DOHH2 (cell line): ENCODE results near the gene FTCD.

Experiments
- H3F3A ChIP-seq: fragments of 200-600 bp; sonication (generic), shearing (Covaris generic); 2 replicates; pipeline ENCODE4 v1.6.0; 2016; ENCODE audit warnings: antibody characterized with exemption, mild to moderate bottlenecking; ENCODE audit not compliant: control insufficient read depth, insufficient read depth
- H3K27ac ChIP-seq: fragments of 200-600 bp; sonication (generic); 2 replicates; pipeline ENCODE4 v1.5.1; 2014; ENCODE audit warnings: low read depth, mild to moderate bottlenecking, low read length, moderate library complexity
- H3K27me3 ChIP-seq: fragments of 200-600 bp; sonication (generic); 2 replicates; pipeline ENCODE4 v1.6.1; 2014; ENCODE audit warnings: mild to moderate bottlenecking, low read length, mixed read lengths; ENCODE audit not compliant: control insufficient read depth
- H3K36me3 ChIP-seq: fragments of 200-600 bp; sonication (generic); 2 replicates; pipeline ENCODE4 v1.6.1; 2014; ENCODE audit warnings: mild to moderate bottlenecking, low read length, moderate library complexity, mixed read lengths; ENCODE audit not compliant: control insufficient read depth
- H3K4me1 ChIP-seq: fragments of 200-600 bp; sonication (generic); 2 replicates; pipeline ENCODE4 v1.6.1; 2014; ENCODE audit warnings: mild to moderate bottlenecking, low read length, mixed read lengths; ENCODE audit not compliant: control insufficient read depth
- H3K4me2 ChIP-seq: fragments of 200-600 bp; sonication (generic); 2 replicates; pipeline ENCODE4 v1.6.0; 2014; ENCODE audit warnings: mild to moderate bottlenecking, low read length, moderate library complexity
- H3K4me3 ChIP-seq: fragments of 200-600 bp; sonication (generic); 2 replicates; pipeline ENCODE4 v1.5.1; 2014; ENCODE audit warnings: mild to moderate bottlenecking, low read length, mixed read lengths
- H3K79me2 ChIP-seq: fragments of 200-600 bp; sonication (generic); 2 replicates; pipeline ENCODE4 v1.6.1; 2014; ENCODE audit warnings: mild to moderate bottlenecking, low read length, mixed read lengths; ENCODE audit not compliant: control insufficient read depth
- H3K9me2 ChIP-seq: fragments of 200-600 bp; sonication (generic); replicated peaks from 2 replicates; pipeline ENCODE4 v1.6.1; 2014; ENCODE audit warnings: mild to moderate bottlenecking, low read length, mixed read lengths; ENCODE audit not compliant: control insufficient read depth
- H3K9me3 ChIP-seq: fragments of 200-600 bp; sonication (generic); 2 replicates; pipeline ENCODE4 v1.6.1; 2014; ENCODE audit warnings: antibody characterized with exemption, low read length, mixed read lengths; ENCODE audit not compliant: control insufficient read depth, insufficient read depth
- H4K20me1 ChIP-seq: fragments of 200-600 bp; sonication (generic); 2 replicates; pipeline ENCODE4 v1.6.0; 2014; ENCODE audit warnings: low read depth, mild to moderate bottlenecking, antibody characterized with exemption, low read length, moderate library complexity; ENCODE audit not compliant: control insufficient read depth, insufficient read depth
- CTCF ChIP-seq: fragments of 200-600 bp; sonication (generic); IDR thresholded peaks from one replicate; pipeline ENCODE4 v1.5.1; 2014; ENCODE audit warnings: antibody characterized with exemption, mild to moderate bottlenecking, low read depth, low read length; ENCODE audit not compliant: poor library complexity, severe bottlenecking
- EZH2phosphoT487 ChIP-seq: fragments of 200-600 bp; sonication (generic); IDR thresholded peaks from 2 replicates; pipeline ENCODE4 v1.6.1; 2017; ENCODE audit warnings: borderline replicate concordance, mild to moderate bottlenecking, antibody characterized with exemption, low read length, moderate library complexity, mixed read lengths

Gene FTCD

GRCh38 chr21:46131838-46132651 is 23.3 kb downstream of the FTCD start:
- Histone ChIP-seq H3K27me3 (no peaks in the 10 kb centered on the region), H4K20me1 (no peaks in the 10 kb centered on the region), H3K9me2 (no peaks in the 10 kb centered on the region), H3K27ac (no peak overlapping the region), H3K4me2 (no peak overlapping the region), H3F3A (no peaks in the 10 kb centered on the region), H3K9me3 (peaks cover 3% of the 10 kb centered on the region; the same call in 1 of the 2 replicates), H3K79me2 (no peaks in the 10 kb centered on the region), H3K4me1 (no peaks in the 10 kb centered on the region), H3K36me3 (no peaks in the 10 kb centered on the region), H3K4me3 (no peak overlapping the region)
- TF ChIP-seq CTCF (no peak), EZH2phosphoT487 (no peak)

GRCh38 chr21:46131588-46131837 is 23.9 kb downstream of the FTCD start:
- Histone ChIP-seq H3K36me3 (no peaks in the 10 kb centered on the region), H3K9me2 (no peaks in the 10 kb centered on the region), H3K4me1 (no peaks in the 10 kb centered on the region), H3K4me3 (no peak overlapping the region), H3K9me3 (peaks cover 3% of the 10 kb centered on the region; the same call in 1 of the 2 replicates), H3K79me2 (no peaks in the 10 kb centered on the region), H3K4me2 (no peak overlapping the region), H3F3A (no peaks in the 10 kb centered on the region), H3K27me3 (no peaks in the 10 kb centered on the region), H3K27ac (no peak overlapping the region), H4K20me1 (no peaks in the 10 kb centered on the region)
- no peak for TF ChIP-seq EZH2phosphoT487
- TF ChIP-seq CTCF, result no peak

- no peaks in the 10 kb centered on the region for H3K36me3 ChIP-seq
- no peak overlapping the region for H3K4me3 ChIP-seq
- H3K27ac ChIP-seq, result no peak overlapping the region
- no peaks in the 10 kb centered on the region for H3K27me3 ChIP-seq
- H3K4me2 ChIP-seq, result no peak overlapping the region
- no peaks in the 10 kb centered on the region for H4K20me1 ChIP-seq
- no peaks in the 10 kb centered on the region for H3K9me2 ChIP-seq
- H3F3A ChIP-seq, result no peaks in the 10 kb centered on the region
- H3K79me2 ChIP-seq, result no peaks in the 10 kb centered on the region
- peaks cover 3% of the 10 kb centered on the region; the same call in 1 of the 2 replicates for H3K9me3 ChIP-seq
- no peaks in the 10 kb centered on the region for H3K4me1 ChIP-seq
- TF ChIP-seq CTCF (no peak), EZH2phosphoT487 (no peak)
Observed at GRCh38 chr21:46130831-46131587, 24.4 kb downstream of the FTCD start.
